GM12872 (cell line): Measurements from ENCODE around the gene SORCS3.

ENCODE experiments used
- CTCF ChIP-seq: IDR thresholded peaks from 3 replicates; pipeline ENCODE4 v1.5.1; 2011; ENCODE audit warnings: low read depth, mild to moderate bottlenecking, low read length, moderate library complexity; ENCODE audit not compliant: insufficient read depth

The SORCS3 gene

DNA sequence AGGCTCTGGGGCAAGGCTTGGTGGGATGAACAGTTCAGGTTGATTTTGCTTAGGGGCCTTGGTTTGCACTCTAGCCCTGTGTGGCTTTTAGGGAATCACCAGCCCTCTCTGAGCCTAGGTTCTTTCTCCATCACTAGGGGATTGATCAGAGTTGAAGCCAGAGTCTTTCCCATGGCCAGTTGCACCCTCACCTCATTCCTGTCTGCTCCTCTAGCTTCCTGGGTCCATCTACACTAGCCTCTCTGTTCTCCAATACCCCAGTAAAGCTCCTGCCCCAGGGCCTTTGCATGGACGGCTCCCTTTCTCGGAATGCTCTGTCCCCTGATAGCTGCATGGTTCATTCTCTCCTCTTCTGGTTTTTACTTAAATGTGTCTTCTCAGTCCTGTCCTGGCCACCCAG lies 40.4 kb downstream of the SORCS3 start:
- no peak for TF ChIP-seq CTCF

GRCh38 chr10:104683567-104683966 lies 42.5 kb downstream of the SORCS3 start:
- TF ChIP-seq CTCF = no peak

DNA sequence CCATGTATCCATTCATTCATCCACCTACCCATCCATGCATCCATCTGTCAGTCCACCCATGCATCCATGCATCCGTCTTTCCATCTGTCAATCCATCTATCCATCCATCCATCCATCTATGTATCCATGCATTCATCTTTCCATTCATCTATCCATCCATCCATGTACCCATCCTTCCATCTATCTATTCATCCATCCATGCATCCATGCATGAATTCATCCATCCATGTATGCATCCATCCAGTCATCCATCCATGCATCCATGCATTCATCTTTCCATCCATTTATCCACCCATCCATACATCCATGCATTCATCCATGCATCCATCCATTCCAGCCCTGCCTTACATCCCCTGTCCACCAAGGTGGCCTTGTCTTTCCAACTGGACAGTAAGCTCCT lies 45.7 kb downstream of the SORCS3 start:
- TF ChIP-seq CTCF = no peak

- TF ChIP-seq CTCF = no peak
These were observed 47.4 kb downstream of the SORCS3 start for GRCh38 chr10:104688251-104689042.

GRCh38 chr10:104689105-104689504 lies 48.0 kb downstream of the SORCS3 start:
- no peak for TF ChIP-seq CTCF

DNA sequence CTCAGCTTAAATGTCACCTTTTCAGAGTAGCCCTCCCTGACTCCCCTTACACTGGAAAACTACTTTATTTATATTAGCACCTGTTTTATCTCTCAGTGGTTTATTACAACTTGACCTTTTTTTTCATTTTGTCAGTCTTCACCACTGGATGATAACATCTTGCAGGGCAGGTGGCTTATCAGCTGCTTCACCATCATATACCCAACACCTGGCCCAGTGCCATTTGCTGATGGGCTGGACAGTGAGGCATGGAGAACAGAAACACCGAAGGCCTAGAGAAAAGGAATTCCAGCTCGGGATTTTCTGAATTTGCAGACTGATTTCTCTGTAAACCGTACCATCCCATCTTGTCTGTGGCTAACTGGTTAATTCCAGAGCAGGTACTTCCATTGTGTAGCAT lies 48.5 kb downstream of the SORCS3 start:
- no peak for TF ChIP-seq CTCF

- TF ChIP-seq CTCF = no peak
These were observed 49.0 kb downstream of the SORCS3 start for GRCh38 chr10:104690101-104690500.
